ENCODE measurements around the gene STYXL1. TPM values are rescaled to one million over a fixed set of nuclear protein-coding genes. Genes with fewer than 3 reads are reported as not detected.

Gene STYXL1
- total and polyA plus RNA-seq, 2 donors (not counting 1 experiment from before 2014, with no cell fraction given): 49.0 to 49.8 TPM

DNA sequence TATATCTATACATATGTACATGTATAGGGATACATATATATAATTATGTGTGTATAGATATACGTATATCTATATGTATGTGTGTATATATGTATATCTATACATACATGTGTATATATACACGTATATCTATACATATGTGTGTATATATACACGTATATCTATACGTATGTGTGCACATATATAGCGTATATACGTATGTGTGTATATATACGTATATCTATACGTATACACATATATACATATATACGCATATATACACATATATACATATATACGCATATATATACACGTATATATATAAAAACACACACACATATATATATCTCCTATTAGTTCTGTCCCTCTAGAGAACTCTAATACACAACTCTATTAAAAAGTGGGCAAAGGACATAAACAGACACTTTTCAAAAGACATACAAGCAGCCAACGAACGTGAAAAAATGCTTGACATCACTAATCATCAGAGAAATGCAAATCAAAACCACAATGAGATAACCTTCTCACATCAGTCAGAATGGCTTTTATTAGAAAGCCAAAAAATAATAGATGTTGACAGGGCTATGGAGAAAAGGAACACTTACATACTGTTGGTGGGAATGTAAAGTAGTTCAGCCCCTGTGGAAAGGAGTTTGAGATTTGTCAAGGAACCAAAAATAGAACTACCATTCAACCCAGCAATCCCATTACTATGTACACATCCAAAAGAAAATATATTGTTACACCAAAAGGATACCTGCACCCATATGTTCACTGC is 31.4 kb downstream of the STYXL1 start:
- TF ChIP-seq, protein P1, sequence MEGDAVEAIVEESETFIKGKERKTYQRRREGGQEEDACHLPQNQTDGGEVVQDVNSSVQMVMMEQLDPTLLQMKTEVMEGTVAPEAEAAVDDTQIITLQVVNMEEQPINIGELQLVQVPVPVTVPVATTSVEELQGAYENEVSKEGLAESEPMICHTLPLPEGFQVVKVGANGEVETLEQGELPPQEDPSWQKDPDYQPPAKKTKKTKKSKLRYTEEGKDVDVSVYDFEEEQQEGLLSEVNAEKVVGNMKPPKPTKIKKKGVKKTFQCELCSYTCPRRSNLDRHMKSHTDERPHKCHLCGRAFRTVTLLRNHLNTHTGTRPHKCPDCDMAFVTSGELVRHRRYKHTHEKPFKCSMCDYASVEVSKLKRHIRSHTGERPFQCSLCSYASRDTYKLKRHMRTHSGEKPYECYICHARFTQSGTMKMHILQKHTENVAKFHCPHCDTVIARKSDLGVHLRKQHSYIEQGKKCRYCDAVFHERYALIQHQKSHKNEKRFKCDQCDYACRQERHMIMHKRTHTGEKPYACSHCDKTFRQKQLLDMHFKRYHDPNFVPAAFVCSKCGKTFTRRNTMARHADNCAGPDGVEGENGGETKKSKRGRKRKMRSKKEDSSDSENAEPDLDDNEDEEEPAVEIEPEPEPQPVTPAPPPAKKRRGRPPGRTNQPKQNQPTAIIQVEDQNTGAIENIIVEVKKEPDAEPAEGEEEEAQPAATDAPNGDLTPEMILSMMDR (conservative IDR thresholded peaks at IDR 0.05 in 1 of 2, IDR thresholded peaks at IDR 0.05 in 1 of 2; ENCODE audit: low read depth in 1 of 2, low read length in 2 of 2): no peak
- TF ChIP-seq EZH2 (IDR thresholded peaks at IDR 0.05; ENCODE audit: low read length, missing control alignments): no peak
- H3K27ac ChIP-seq (ENCODE audit: insufficient read depth, low read length): no peak overlapping the region

DNA sequence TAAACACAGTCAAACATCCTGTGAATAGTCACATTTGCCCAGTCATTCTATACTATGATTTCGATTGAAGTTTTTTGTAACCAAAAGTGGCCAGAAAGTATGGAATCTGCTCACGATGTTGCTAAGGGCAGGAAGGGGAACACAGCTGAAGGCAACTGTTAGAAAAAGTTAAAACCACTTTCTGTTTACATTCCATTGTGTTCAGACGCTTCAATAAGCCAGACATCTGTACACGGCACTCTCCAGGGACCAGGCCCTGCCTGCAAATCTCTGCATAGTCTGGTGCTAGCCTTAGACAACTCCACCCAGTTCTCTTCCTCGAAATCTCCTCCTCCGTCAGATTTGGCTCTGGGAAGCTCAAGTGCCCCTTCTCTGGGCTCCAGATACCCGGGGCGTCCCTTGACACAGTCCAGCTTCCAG is 36.3 kb downstream of the STYXL1 start:
- TF ChIP-seq EZH2 (IDR thresholded peaks at IDR 0.05; ENCODE audit: low read length, missing control alignments): no peak
- TF ChIP-seq, protein P1 (conservative IDR thresholded peaks at IDR 0.05 in 1 of 2, IDR thresholded peaks at IDR 0.05 in 1 of 2; ENCODE audit: low read depth in 1 of 2, low read length in 2 of 2): no peak
- Histone ChIP-seq H3K79me2 (ENCODE audit: control insufficient read depth, insufficient read depth, low read length) (no peaks in the 10 kb centered on the region), H2AFZ (ENCODE audit: low read length) (no peak overlapping the region), H4K20me1 (ENCODE audit: control insufficient read depth, extremely low read depth, insufficient read depth, low read length) (no peaks in the 10 kb centered on the region), H3K9me3 (ENCODE audit: control insufficient read depth, insufficient read depth, low read depth, low read length) (no peaks in the 10 kb centered on the region), H3K4me3 (replicated peaks in 1 of 4; ENCODE audit: control extremely low read depth in 1 of 4, insufficient read depth in 1 of 4, low read depth in 3 of 4, low read length in 4 of 4) (no peak overlapping the region), H3K9ac (ENCODE audit: insufficient read depth, low read length) (no peak overlapping the region), H3K27ac (ENCODE audit: insufficient read depth, low read length) (peak overlapping the region; percentile 56), H3K4me1 (ENCODE audit: control insufficient read depth, extremely low read depth, insufficient read depth, low read length) (peaks cover 26% of the 10 kb centered on the region), H3K4me2 (ENCODE audit: extremely low read depth, insufficient read depth, low read length) (peak overlapping the region; percentile 49), H3K36me3 (ENCODE audit: control insufficient read depth, insufficient read depth, low read length) (no peaks in the 10 kb centered on the region), H3K27me3 (ENCODE audit: control insufficient read depth, insufficient read depth, low read length) (no peaks in the 10 kb centered on the region)
- peak; percentile 53 to 93 for DNase-seq (ENCODE audit: low read depth in 2 of 2)

More for the DNA sequence above, 31.4 kb downstream of the STYXL1 start:
- Histone ChIP-seq H3K4me2 (ENCODE audit: extremely low read depth, insufficient read depth, low read length) (no peak overlapping the region), H3K79me2 (ENCODE audit: control insufficient read depth, insufficient read depth, low read length) (no peaks in the 10 kb centered on the region), H3K36me3 (ENCODE audit: control insufficient read depth, insufficient read depth, low read length) (no peaks in the 10 kb centered on the region), H4K20me1 (ENCODE audit: control insufficient read depth, extremely low read depth, insufficient read depth, low read length) (no peaks in the 10 kb centered on the region), H3K9me3 (ENCODE audit: control insufficient read depth, insufficient read depth, low read depth, low read length) (no peaks in the 10 kb centered on the region), H2AFZ (ENCODE audit: low read length) (no peak overlapping the region), H3K27me3 (ENCODE audit: control insufficient read depth, insufficient read depth, low read length) (no peaks in the 10 kb centered on the region), H3K9ac (ENCODE audit: insufficient read depth, low read length) (no peak overlapping the region), H3K4me3 (replicated peaks in 1 of 4; ENCODE audit: control extremely low read depth in 1 of 4, insufficient read depth in 1 of 4, low read depth in 3 of 4, low read length in 4 of 4) (no peak overlapping the region), H3K4me1 (ENCODE audit: control insufficient read depth, extremely low read depth, insufficient read depth, low read length) (peaks cover 6% of the 10 kb centered on the region)
- peak; percentile 14 to 81 for DNase-seq (ENCODE audit: low read depth in 2 of 2)

GRCh38 chr7:76009672-76010600 is 37.9 kb downstream of the STYXL1 start:
- H3K4me2 ChIP-seq (ENCODE audit: extremely low read depth, insufficient read depth, low read length): no peak overlapping the region
- DNase-seq (ENCODE audit: low read depth in 2 of 2): peak in 1 of 2 donors; percentile 29
- H3K79me2 ChIP-seq (ENCODE audit: control insufficient read depth, insufficient read depth, low read length): no peaks in the 10 kb centered on the region
- peak overlapping the region; percentile 56 for H3K27ac ChIP-seq (ENCODE audit: insufficient read depth, low read length)
- H3K9ac ChIP-seq (ENCODE audit: insufficient read depth, low read length): no peak overlapping the region
- H2AFZ ChIP-seq (ENCODE audit: low read length): no peak overlapping the region
- H3K27me3 ChIP-seq (ENCODE audit: control insufficient read depth, insufficient read depth, low read length): no peaks in the 10 kb centered on the region
- peaks cover 26% of the 10 kb centered on the region for H3K4me1 ChIP-seq (ENCODE audit: control insufficient read depth, extremely low read depth, insufficient read depth, low read length)
- H4K20me1 ChIP-seq (ENCODE audit: control insufficient read depth, extremely low read depth, insufficient read depth, low read length): no peaks in the 10 kb centered on the region
- H3K4me3 ChIP-seq (replicated peaks in 1 of 4; ENCODE audit: control extremely low read depth in 1 of 4, insufficient read depth in 1 of 4, low read depth in 3 of 4, low read length in 4 of 4): no peak overlapping the region
- no peaks in the 10 kb centered on the region for H3K9me3 ChIP-seq (ENCODE audit: control insufficient read depth, insufficient read depth, low read depth, low read length)
- peaks cover 2% of the 10 kb centered on the region for H3K36me3 ChIP-seq (ENCODE audit: control insufficient read depth, insufficient read depth, low read length)
- TF ChIP-seq, protein P1 (conservative IDR thresholded peaks at IDR 0.05 in 1 of 2, IDR thresholded peaks at IDR 0.05 in 1 of 2; ENCODE audit: low read depth in 1 of 2, low read length in 2 of 2): no peak
- no peak for TF ChIP-seq EZH2 (IDR thresholded peaks at IDR 0.05; ENCODE audit: low read length, missing control alignments)

Measured in fibroblast of lung (primary cell).